GM21825 (cell line): Measurements from ENCODE around the gene CAT.

Experiments
- ATAC-seq: cut with Tn5 transposase; IDR thresholded peaks from one replicate; pipeline ENCODE4 v1.9.1; 2021; ENCODE audit warnings: mild to moderate bottlenecking, moderate library complexity; ENCODE audit not compliant: unreplicated experiment

Gene CAT

DNA sequence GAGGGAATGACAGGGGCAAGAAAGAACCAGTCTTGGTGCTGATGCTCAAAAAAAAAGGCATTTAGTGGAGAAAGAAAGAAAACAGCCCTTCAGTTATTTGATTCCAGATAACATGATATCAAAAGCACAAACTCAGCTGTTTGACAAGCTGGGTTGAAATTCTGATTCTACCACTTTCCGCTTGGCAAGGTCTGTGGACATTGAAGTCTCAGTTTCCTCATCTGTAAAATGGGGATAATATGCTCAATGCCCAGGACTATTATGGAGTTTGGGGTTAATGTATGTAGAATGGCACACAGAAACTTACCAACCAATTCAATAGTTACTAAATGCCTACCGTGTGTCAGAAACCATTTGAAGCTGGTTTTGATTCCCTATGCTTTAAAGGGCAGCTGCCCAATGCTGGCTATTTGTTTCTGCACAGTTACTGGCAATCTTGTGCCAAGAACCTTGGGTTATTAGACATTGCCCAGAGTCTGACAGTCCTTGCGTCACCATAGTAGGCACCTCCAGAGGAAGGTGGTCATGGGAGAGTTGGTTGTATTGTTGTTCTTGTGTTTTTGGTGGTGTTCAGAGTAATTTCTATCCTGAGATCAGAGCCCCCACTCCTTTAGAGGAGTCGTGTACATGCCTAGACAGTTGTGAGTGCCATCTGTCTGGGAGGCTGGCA lies 55.3 kb downstream of the CAT start:
- ATAC-seq: no peak

DNA sequence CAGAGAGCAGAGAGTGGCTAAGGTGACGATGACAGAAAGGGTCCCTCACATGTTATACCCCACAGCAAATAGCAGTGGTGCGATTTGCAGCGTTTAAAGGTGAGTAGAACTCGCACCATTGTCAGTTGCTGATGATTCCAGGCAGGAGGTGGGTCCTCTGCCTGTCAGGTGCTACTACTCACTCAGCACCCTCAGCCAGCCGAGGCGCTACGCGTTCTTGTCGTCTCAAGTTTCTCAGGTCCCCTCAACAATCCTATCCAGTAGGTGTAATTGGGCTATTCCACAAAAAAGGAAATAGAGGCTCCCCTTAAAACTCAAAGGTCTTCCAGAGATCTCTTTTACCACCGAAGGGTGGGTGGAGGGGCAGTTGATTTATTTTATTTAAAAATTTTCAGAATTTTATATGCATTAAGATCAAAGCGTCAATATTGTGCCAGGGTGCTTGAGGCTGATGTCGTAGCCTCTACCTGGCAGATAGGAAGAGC lies 56.5 kb downstream of the CAT start:
- ATAC-seq: no peak

GRCh38 chr11:34495724-34496377 lies 57.1 kb downstream of the CAT start:
- no peak for ATAC-seq

GRCh38 chr11:34499719-34500500 lies 61.2 kb downstream of the CAT start:
- no peak for ATAC-seq

DNA sequence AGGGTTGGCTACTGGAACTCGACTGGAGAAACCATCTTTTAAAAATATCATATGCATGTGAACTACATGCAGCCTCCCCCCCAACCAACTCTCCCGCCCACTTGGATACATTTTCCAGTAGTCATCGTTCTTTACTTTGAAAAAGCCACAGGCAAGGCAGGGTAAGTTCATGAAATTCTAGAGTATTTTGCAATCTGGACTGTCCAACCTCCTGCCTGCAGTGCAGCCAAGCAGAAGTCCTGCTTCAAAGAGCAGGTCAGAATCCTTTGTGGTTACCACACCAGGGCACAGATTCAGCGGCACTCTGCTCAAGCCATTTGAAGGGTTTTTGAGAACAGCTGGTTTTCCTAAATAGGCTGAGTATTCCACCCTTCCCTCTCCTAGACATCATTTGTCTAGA lies 62.8 kb downstream of the CAT start:
- no peak for ATAC-seq

GRCh38 chr11:34501949-34502348 lies 63.2 kb downstream of the CAT start:
- no peak for ATAC-seq

- ATAC-seq: no peak
Measured at GRCh38 chr11:34502949-34503348, 64.2 kb downstream of the CAT start.

- ATAC-seq: no peak
Measured at GRCh38 chr11:34505874-34506273, 67.1 kb downstream of the CAT start.

- no peak for ATAC-seq
Measured at GRCh38 chr11:34507156-34507555, 68.4 kb downstream of the CAT start.

GRCh38 chr11:34507610-34508009 lies 68.9 kb downstream of the CAT start:
- ATAC-seq: no peak

- ATAC-seq: no peak
Measured at GRCh38 chr11:34508524-34508923, 69.8 kb downstream of the CAT start.

- no peak for ATAC-seq
Measured at GRCh38 chr11:34509336-34509876, 70.7 kb downstream of the CAT start.

DNA sequence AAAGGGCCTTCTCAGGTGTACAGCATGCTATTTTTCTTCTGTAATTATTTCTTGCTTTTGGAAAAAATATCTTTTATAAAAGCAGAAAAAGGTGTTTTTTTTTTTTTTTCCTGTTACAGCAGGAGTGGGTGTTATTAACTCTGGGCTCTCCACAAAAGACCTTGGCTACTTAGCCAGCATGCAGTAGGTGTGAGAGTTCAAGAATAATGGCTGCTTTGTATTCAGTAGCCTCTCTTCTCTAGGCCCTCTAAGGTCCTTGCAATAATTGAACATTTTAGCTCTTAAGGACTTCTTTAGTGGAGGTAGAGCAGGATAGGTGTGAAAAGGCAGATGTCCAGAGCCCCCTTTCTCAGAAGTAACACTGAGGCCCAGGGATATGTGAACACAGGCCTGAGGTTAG lies 71.5 kb downstream of the CAT start:
- no peak for ATAC-seq

GRCh38 chr11:34510673-34511072 lies 71.9 kb downstream of the CAT start:
- ATAC-seq: no peak

- peak; percentile 89 for ATAC-seq
Measured at GRCh38 chr11:34512840-34513681, 74.3 kb downstream of the CAT start.

DNA sequence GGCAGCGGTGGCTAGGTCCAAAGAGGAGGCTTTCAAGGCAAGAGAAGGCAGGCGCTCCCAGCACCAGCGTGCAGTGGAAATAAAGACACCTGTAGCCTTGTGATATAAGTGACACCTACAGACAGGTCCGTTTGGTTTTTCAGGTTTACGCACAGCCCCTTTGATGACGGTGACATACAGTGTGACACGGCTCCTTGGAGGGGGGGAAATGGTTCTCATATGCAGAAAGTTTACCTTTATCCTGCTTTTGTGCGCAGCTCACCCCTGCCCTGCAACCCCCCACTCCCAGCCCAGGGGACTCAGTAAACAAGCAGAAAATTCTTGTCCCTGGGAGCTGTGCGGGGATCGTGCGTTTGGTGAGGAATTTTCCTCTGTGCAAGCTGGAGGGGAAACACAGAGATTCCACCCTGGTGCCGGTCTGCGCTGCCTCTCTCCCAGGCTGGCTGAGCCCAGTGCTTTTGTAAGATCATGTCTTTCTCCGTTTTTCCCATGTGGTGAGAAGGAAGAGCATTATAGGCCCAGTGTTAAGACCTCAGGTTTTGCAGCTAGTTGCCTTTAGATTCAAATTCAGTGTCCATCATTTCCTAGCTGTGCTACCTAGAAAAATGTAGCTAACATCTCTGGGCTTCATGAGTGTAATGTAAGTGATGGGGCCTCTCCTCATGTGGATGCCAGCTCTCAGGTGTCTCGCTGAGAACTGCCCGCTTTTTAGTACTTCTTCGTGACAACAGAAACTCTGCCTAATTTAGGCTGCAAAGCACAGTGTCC lies 75.1 kb downstream of the CAT start, which contains the start of gene ELF5:
ELF5 (minus strand) TSS at position 113 of the 768 bp plus-strand sequence. CDS start 8,045 bp downstream, outside the sequence.
- no peak for ATAC-seq

GRCh38 chr11:34514597-34514996 lies 75.9 kb downstream of the CAT start:
- no peak for ATAC-seq

- ATAC-seq: no peak
Measured at GRCh38 chr11:34516247-34517040, 77.7 kb downstream of the CAT start.
